ENCODE measurements around the gene VPS41.

GRCh38 chr7:38908759-38909335 is at the start of gene VPS41:
- peak; percentile 64 for TF ChIP-seq POLR2AphosphoS5 (IDR thresholded peaks at IDR 0.05; ENCODE audit: low read depth, low read length)
- peak; percentile 70 for TF ChIP-seq POLR2A (IDR thresholded peaks at IDR 0.05; ENCODE audit: low read depth, low read length)
- peak; percentile 88; the same call in 1 of the 2 replicates for TF ChIP-seq TAF1 (IDR thresholded peaks at IDR 0.05; ENCODE audit: borderline replicate concordance, low read depth, low read length)

Measured in GM12892 (cell line).